Fibroblast of lung (primary cell): Measurements from ENCODE around the gene LCE1B. TPM values are rescaled to one million over a fixed set of nuclear protein-coding genes. Genes with fewer than 3 reads are reported as not detected.

ENCODE experiments used
- DNase-seq, 2 donors: peaks; one replicate each; pipeline versions ENCODE4 v3.0.0 to v3.0.0-alpha.2; 2010; ENCODE audit warnings: low read depth in 2 of 2
- H2AFZ ChIP-seq: 2 replicates; pipeline ENCODE4 v1.5.1; 2012; ENCODE audit warnings: low read length, control low read depth, inconsistent platforms
- H3K27ac ChIP-seq: 2 replicates; pipeline ENCODE4 v1.5.1; 2011; ENCODE audit warnings: low read length, control low read depth; ENCODE audit not compliant: insufficient read depth
- H3K27me3 ChIP-seq: 2 replicates; pipeline ENCODE4 v1.5.1; 2011; ENCODE audit warnings: mild to moderate bottlenecking, low read length; ENCODE audit not compliant: control insufficient read depth, insufficient read depth
- H3K36me3 ChIP-seq: 2 replicates; pipeline ENCODE4 v1.5.1; 2011; ENCODE audit warnings: low read length; ENCODE audit not compliant: control insufficient read depth, insufficient read depth
- H3K4me1 ChIP-seq: 2 replicates; pipeline ENCODE4 v1.5.1; 2011; ENCODE audit warnings: low read length; ENCODE audit not compliant: control insufficient read depth, insufficient read depth; ENCODE audit errors: extremely low read depth
- H3K4me2 ChIP-seq: 2 replicates; pipeline ENCODE4 v1.5.1; 2011; ENCODE audit warnings: low read length, control low read depth; ENCODE audit not compliant: insufficient read depth; ENCODE audit errors: extremely low read depth
- H3K4me3 ChIP-seq, 4 experiments: fragments of 200-600 bp in 1 of 4; sonication (generic) in 1 of 4; replicated peaks in 1 of 4; 2 replicates each; pipeline ENCODE4 v1.5.1; 2011 to 2016; ENCODE audit warnings: low read length in 4 of 4, low read depth in 3 of 4, mild to moderate bottlenecking in 3 of 4, control low read depth in 2 of 4, inconsistent platforms in 1 of 4, mixed read lengths in 1 of 4; ENCODE audit not compliant: insufficient read depth in 1 of 4; ENCODE audit errors: control extremely low read depth in 1 of 4
- H3K79me2 ChIP-seq: 2 replicates; pipeline ENCODE4 v1.5.1; 2012; ENCODE audit warnings: mild to moderate bottlenecking, low read length, inconsistent platforms; ENCODE audit not compliant: control insufficient read depth, insufficient read depth
- H3K9ac ChIP-seq: 2 replicates; pipeline ENCODE4 v1.5.1; 2011; ENCODE audit warnings: mild to moderate bottlenecking, low read length, control low read depth; ENCODE audit not compliant: insufficient read depth
- H3K9me3 ChIP-seq: 2 replicates; pipeline ENCODE4 v1.5.1; 2012; ENCODE audit warnings: low read depth, low read length; ENCODE audit not compliant: control insufficient read depth, insufficient read depth
- H4K20me1 ChIP-seq: 2 replicates; pipeline ENCODE4 v1.5.1; 2011; ENCODE audit warnings: low read length; ENCODE audit not compliant: control insufficient read depth, insufficient read depth; ENCODE audit errors: extremely low read depth
- EZH2 ChIP-seq: IDR thresholded peaks from 2 replicates; pipeline ENCODE4 v1.5.1; 2012; ENCODE audit warnings: low read length, control low read depth, mild to moderate bottlenecking; ENCODE audit errors: missing control alignments
- polyA plus RNA-seq, 2 donors: library from polyadenylated mRNA; depleted of rRNA in 1 of 2; stranded (reverse) in 1 of 2; unstranded in 1 of 2; fragments of >200 nt; gene quantifications; 2 replicates each; pipeline ENCODE4 v1.2.1, GENCODE V29; 2011 to 2012; ENCODE audit warnings: missing spikeins in 1 of 2
- total RNA-seq: library from RNA; depleted of rRNA; stranded (reverse); fragments of >200 nt; gene quantifications from 2 replicates; pipeline ENCODE4 v1.2.1, GENCODE V29; 2014
- TF ChIP-seq, protein P1 (sequence below), 2 donors: IDR thresholded peaks in 1 of 2; conservative IDR thresholded peaks in 1 of 2; 1 replicate in 1 of 2; 2 replicates in 1 of 2; pipeline ENCODE4 v1.5.1; 2011 to 2012; ENCODE audit warnings: low read length in 2 of 2, control low read depth in 1 of 2, inconsistent platforms in 1 of 2, low read depth in 1 of 2, mild to moderate bottlenecking in 1 of 2

LCE1B gene
- total and polyA plus RNA-seq, 2 donors (not counting 1 experiment from before 2014, with no cell fraction given): not detected

DNA sequence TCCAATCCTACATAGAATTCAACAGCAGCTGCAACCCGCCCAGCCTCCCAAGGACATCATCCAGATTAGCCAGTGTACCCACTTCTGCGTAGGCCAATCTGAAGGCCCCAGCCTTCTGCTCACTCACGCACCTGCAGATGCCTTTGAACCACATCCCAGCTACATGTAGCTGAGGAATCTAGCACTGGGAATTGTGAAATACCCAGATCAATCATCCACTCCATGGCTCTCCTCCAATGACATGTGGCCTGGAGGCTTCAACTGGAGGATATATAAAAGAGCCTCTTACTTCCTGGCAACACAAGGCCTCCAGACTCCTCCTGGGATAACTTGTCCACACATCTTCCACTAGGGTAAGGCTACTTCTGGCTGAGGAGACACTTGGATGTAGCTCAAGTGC is 30.8 kb downstream of the LCE1B start, which contains the start of gene LCE6A:
Gene LCE6A (plus strand): TSS at position 301 of the 400 bp plus-strand sequence. CDS start 665 bp downstream, outside the sequence.
- no peak for TF ChIP-seq EZH2
- TF ChIP-seq, protein P1, sequence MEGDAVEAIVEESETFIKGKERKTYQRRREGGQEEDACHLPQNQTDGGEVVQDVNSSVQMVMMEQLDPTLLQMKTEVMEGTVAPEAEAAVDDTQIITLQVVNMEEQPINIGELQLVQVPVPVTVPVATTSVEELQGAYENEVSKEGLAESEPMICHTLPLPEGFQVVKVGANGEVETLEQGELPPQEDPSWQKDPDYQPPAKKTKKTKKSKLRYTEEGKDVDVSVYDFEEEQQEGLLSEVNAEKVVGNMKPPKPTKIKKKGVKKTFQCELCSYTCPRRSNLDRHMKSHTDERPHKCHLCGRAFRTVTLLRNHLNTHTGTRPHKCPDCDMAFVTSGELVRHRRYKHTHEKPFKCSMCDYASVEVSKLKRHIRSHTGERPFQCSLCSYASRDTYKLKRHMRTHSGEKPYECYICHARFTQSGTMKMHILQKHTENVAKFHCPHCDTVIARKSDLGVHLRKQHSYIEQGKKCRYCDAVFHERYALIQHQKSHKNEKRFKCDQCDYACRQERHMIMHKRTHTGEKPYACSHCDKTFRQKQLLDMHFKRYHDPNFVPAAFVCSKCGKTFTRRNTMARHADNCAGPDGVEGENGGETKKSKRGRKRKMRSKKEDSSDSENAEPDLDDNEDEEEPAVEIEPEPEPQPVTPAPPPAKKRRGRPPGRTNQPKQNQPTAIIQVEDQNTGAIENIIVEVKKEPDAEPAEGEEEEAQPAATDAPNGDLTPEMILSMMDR (conservative IDR thresholded peaks at IDR 0.05 in 1 of 2, IDR thresholded peaks at IDR 0.05 in 1 of 2; ENCODE audit: low read depth in 1 of 2, low read length in 2 of 2): no peak
- H3K27ac ChIP-seq: no peak within 1 kb of the TSS
- H3K79me2 ChIP-seq: no peaks in the 10 kb centered on the region
- no peak within 1 kb of the TSS for H3K4me3 ChIP-seq
- no peaks in the 10 kb centered on the region for H3K4me1 ChIP-seq
- no peak within 1 kb of the TSS for H3K9ac ChIP-seq
- no peak within 1 kb of the TSS for H3K4me2 ChIP-seq
- H2AFZ ChIP-seq: no peak within 1 kb of the TSS
- no peak for DNase-seq
- no peaks in the 10 kb centered on the region for H3K36me3 ChIP-seq
- no peaks in the 10 kb centered on the region for H3K9me3 ChIP-seq
- no peaks in the 10 kb centered on the region for H4K20me1 ChIP-seq
- H3K27me3 ChIP-seq: no peaks in the 10 kb centered on the region

DNA sequence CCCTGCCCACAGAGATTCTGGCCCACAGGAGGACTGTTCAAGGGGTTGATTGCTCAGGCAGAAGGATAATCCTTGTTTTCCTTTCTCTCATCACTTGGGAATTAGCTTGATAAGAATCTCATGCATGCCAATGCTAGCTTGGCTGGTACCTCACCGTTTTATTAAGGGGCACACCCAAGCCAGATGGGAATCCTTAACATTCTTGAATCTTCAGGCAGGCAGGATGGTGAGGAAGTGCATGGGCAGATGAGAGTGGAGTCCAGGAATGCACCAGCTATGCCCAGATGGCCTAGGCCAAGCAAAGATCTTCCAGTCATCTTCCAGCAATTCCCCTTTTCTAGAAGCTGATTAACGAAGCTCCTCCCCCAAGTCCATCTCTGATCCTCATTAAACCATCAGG is 43.9 kb downstream of the LCE1B start:
- Histone ChIP-seq H3K4me1 (no peaks in the 10 kb centered on the region), H3K36me3 (no peaks in the 10 kb centered on the region), H3K27me3 (no peaks in the 10 kb centered on the region), H2AFZ (no peak overlapping the region), H3K9ac (no peak overlapping the region), H3K4me2 (no peak overlapping the region), H4K20me1 (no peaks in the 10 kb centered on the region), H3K27ac (no peak overlapping the region), H3K79me2 (no peaks in the 10 kb centered on the region), H3K9me3 (no peaks in the 10 kb centered on the region), H3K4me3 (no peak overlapping the region)
- DNase-seq: no peak
- TF ChIP-seq, protein P1 (conservative IDR thresholded peaks at IDR 0.05 in 1 of 2, IDR thresholded peaks at IDR 0.05 in 1 of 2; ENCODE audit: low read depth in 1 of 2, low read length in 2 of 2): no peak
- no peak for TF ChIP-seq EZH2

DNA sequence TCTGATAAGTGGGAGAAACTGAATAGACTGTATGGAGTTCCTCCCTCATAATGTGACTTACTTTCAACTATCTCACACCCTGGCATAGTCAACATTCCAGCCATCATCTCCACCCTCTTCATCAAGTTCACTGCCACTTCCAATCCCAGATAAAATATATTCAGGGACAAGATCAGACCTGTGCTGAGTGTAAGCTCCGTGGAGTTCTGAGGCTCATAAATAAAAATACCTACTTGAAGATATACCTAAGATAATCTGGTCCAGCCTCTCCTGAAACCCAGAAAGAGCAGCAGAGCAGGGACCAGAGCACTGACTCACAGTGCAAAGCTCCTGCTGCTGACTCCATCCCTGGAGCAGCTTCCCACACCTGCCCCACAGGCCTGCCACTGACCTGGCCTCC is 46.3 kb downstream of the LCE1B start:
- DNase-seq: no peak

More for the DNA sequence above, 46.3 kb downstream of the LCE1B start:
- Histone ChIP-seq H3K4me3 (no peak overlapping the region), H3K9ac (no peak overlapping the region), H3K27ac (no peak overlapping the region), H3K9me3 (no peaks in the 10 kb centered on the region), H3K4me1 (no peaks in the 10 kb centered on the region), H3K36me3 (no peaks in the 10 kb centered on the region), H4K20me1 (no peaks in the 10 kb centered on the region), H3K4me2 (no peak overlapping the region), H3K27me3 (no peaks in the 10 kb centered on the region), H2AFZ (no peak overlapping the region), H3K79me2 (no peaks in the 10 kb centered on the region)
- TF ChIP-seq EZH2: no peak
- TF ChIP-seq, protein P1 (conservative IDR thresholded peaks at IDR 0.05 in 1 of 2, IDR thresholded peaks at IDR 0.05 in 1 of 2; ENCODE audit: low read depth in 1 of 2, low read length in 2 of 2): no peak
